HG03354 (cell line): ENCODE measurements around the gene SRSF3.
"Not testable (repeated sequence)": the region's sequence is repeated elsewhere in the genome, so short reads cannot be mapped to it uniquely, and the experiment has no call there.

Experiments
- ATAC-seq: cut with Tn5 transposase; IDR thresholded peaks from one replicate; pipeline ENCODE4 v1.9.1; 2021; ENCODE audit warnings: mild to moderate bottlenecking; ENCODE audit not compliant: unreplicated experiment, poor library complexity, severe bottlenecking

The SRSF3 gene

DNA sequence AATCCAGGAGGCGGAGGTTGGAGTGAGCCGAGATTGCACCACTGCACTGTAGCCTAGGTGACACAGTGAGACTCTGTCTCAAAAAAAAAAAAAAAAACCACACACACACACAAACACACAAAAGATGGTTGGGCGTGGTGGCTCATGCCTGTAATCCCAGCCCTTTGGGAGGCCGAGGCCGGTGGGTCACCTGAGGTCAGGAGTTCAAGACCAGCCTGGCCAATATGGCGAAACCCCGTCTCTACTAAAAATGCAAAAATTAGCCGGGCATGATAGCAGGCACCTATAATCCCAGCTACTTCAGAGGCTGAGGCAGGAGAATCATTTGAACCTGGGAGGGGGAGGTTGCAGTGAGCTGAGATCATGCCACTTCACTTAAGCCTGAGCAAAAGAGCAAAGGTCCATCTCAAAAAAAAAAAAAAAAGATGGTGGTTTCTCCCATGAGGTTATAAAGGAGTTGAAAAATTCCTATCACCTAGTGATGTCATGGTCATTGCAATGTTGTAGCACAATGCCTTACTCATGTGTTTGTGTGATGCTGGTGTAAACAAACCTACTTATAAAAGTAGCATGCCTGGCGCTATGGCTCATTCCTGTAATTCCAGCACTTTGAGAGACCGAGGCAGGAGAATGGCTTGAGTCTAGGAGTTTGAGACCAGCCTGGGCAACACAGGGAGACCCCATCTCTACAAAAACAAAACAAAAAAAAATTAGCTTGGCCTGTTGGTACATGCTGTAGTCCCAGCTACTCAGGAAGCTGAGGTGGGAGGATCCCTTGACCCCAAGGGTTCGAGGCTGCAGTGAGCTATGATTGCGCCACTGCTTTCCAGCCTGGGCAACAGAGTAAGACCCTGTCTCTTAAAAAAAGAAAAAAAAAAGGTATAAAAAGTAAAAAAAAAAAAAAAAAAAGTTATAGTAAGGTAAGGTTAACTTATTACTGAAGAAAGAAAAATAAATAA, 21.5 kb upstream of the SRSF3 start:
- ATAC-seq = not testable (repeated sequence)

DNA sequence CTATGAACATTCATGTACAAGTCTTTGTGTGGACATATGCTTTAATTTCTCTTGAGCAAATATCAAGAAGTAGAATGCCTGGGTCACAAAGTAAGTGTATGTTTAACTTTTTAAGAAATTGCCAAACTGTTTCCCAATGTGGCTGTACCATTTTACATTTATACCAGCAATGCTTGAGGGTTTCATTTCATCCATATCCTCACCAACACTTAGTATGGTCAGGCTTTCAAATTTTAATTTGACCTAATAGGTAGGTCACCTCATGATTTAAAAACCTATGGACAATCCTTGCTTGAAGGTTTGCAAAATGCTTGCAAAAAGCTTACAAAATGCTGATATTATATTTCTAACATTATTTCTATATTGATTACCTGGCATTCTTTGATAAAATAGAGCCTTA, 19.5 kb upstream of the SRSF3 start:
- ATAC-seq = no peak

DNA sequence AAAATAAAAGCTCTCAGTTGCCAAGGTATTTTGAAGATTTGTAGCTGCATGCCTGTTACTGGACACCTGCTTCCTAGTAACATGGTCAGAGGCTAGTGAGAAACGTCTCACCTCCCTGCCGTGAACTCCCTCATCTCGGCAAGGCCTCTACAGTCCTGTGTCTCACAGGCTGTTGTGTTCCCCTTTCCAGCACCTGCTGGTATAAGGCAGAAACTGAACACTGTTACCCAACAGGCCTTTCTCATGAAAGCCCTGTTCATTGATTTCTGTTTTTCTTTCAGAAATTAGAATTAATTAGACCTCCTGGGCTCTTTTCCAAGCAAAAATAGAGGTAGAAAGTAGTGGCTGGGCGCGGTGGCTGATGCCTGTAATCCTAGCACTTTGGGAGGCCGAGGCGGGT, 17.6 kb upstream of the SRSF3 start:
- no peak for ATAC-seq

DNA sequence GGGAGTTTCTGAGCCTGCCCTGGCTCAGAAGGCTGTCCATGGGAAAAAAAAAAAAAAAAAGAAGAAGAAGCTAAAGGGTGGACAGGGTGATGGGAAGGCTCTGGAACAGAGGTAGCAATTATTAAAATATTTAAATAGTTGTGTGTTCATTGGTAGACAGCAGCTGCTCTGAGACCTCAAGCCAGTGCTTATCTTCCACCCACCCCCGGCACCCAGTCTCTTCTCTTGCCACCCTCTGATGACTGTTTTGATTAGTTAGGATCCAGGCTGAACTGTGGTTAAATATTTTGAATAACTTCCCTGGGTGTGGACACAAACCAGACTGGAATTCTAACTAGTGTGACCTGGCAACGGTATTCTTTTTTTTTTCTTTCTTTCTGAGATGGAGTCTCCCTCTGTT, 16.9 kb upstream of the SRSF3 start:
- no peak for ATAC-seq

DNA sequence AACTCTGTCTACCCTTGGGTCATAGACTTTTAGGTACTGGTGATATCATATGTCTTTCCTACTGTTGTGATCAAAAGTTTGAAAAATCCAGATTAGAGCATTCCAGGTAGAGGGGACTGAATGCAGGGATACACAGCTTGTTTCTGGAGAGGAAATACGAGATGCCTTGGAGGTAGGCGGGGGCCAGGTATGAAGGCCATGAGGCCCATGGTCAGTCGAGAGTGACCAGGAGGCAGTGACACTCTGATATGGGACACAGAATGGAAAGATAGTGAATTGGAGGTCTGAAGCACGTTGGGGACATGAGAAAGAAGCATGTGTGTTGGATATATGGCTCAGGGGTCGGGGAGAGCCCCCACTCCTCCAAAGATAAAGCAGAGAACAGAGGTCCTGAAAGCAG, 16.1 kb upstream of the SRSF3 start:
- ATAC-seq = no peak

DNA sequence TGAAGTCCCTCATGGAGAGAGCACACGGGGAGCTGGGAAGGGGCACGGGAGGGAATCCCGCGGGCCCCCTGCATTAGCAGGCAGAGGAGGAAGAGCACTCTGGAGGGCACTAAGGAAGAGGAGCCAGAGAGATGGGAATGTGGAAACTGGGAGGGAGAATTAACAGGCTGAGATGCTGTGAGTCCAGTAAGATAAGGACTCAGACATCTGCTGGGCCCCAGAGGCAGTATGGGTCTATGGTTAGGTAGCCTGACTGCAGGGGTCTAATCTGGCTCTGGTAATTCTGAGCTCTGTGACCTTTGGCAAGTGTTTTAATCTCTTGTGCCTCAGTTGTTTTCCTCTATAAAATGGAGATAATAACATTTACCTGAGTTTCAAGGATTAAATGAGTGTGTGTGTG, 15.7 kb upstream of the SRSF3 start:
- ATAC-seq = no peak

DNA sequence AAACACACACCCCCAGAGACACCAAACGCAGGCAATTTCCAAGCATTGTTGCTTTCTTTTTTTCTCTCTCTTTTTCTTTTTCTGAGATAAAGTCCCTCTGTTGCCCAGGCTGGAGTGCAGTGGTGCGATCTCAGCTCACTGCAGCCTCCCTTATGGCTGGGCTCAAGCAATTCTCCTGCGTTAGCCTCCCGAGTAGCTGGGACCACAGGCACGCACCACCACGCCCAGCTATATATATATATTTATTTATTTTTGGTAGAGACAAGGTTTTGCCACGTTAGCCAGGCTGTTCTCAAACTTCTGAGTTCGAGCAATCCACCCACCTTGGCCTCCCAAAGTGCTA, 14.0 kb upstream of the SRSF3 start:
- no peak for ATAC-seq

DNA sequence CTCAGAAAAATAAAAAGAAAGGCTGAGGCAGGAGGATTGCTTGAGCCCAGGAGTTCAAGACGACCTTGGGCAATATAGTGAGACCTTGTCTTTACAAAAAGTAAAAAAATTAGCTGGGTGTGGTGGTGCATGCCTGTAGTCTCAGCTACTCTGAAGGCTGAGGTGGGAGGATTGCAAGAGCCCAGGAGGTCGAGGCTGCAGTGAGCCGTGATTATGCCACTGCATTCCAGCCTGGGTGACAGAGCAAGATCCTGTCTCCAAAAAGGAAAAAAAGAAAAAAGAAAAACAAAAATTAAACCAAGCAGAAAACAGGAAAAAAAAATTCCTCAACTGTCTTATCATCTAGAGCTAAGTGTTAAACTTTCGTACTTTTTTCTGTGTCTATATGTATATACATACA, 12.4 kb upstream of the SRSF3 start:
- ATAC-seq = no peak

DNA sequence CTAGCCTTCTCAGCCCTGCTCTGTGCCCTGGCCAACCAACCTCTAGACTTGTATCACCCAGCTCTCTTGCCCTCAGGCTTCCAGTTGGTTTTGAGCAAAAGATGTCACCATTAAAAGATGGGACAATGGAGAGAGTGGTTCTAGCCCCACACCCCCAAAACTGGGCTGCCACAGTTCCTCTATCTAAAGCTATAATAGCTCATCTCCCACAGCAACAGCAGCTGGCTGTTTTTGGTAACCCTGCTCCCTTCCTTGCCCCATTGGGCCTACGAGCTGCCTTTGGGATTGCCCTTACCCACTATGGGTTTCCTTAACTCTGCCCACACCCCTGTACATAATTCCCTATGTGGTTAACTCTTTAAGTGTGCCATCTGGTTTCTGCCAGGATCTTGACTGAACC, 7.6 kb upstream of the SRSF3 start:
- no peak for ATAC-seq

DNA sequence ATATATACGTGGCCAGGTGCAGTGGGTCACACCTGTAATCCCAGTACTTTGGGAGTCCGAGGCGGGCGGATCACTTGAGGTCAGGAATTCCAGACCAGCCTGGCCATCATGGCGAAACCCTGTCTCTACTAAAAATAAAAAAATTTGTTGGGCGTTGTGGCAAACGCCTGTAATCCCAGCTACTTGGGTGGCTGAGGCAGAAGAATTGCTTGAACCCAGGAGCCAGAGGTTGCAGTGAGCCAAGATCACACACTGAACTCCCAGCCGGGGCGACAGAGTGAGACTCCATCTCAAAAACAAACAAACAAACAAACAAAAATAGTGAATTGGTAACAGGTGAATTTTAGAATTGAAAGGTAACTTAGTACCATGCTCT, 5.1 kb upstream of the SRSF3 start:
- ATAC-seq = not testable (repeated sequence)

DNA sequence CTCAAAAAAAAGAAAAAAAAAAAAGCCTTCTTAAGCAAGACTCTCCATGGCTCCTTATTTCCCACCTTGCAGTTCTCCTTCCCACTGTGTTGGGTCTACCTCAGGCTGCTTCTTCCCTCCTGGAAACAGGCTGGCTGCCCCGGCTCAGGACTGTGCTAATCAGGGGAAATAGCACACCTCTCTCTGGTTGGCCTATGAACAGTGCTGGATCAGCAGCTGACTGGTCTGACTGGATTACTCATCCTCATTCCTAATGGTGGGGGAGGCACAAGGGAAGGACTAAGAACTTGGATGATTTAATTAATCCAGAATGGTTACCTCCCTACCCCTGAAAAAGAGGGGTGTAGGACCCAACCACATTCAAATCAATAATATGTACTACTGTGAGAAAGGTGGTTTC, 3.9 kb upstream of the SRSF3 start:
- ATAC-seq = no peak

DNA sequence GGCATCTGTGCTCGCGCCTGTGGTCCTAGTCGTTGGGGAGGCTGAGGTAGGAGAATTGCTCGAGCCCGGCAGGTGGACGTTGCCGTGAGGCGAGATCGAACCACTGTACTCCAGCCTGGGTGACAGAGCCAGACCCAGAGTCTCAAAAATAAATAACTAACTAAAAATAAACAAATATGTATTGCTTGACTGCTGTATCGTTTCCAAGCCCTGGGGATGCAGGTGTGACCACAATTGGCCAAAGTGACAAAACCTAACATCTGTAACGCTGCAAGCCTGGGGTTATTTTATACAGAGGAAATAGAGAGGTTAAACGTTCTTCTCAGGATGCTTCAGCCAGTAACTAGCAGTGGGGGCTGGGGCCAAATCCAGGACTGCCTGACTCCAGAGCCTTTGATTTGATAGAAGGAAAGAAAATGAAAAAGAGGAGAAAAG, 1.9 kb upstream of the SRSF3 start:
- ATAC-seq = peak; percentile 56

DNA sequence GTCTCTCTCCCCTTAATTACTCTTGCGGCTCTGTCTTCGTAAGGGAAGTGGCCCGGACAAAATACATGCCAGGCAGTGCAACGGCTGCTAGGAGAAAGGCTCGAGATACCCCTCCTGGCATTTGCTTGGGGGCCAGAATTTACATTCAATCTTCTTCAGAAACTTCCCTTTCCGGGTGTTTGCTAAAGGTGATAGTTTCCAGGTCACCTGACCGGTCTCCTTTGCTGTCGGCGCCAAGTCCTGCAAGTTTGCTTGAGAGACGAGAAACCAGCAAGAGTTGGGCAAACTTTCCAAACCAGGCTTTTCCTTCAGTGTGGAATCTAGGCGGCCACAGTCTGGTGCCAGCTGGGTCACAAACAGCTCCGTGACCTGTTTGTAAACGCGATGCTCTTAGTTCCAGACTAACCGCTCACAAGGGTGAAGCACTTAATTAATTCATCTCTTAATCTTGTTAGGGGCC, 563 bp upstream of the SRSF3 start:
- ATAC-seq = peak; percentile 27

DNA sequence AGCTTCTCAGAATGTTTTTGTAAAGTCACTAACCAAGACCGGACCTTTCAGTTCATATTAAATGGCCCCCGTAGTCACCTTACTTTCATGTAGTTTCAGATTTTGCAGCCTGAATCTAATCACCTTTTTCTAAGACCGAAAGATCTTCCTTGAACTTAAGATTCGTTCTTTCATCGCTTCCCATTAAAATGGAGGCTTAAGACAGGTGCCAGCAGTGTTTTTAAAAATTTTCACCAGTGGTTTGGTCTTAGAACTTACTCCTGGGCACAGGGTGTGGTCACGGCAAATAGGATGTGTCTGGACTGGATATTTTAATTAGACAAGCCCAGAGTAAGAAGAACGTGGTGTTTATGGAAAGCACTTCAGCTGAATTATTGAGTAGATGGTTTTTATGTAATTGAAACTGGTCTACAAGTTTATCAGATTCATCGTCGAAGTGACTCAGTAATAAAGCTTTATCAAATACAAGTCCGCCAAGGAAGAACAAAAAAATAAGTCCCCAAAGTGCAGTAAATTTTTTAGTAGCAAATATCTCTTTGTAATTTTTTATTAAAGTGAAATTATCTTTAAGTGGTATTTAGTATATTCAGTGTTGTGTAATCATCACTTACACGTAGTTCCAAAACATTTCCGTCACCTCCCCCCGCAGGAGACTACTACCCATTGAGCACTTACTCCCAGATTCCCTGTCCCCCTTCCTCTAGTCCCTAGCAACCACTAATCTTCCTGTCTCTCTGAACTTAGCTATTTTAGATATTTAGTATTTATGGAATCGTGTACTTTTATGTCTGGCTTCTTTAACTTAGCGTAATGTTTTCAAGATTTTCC, 868 bp downstream of the SRSF3 start:
- ATAC-seq = no peak

DNA sequence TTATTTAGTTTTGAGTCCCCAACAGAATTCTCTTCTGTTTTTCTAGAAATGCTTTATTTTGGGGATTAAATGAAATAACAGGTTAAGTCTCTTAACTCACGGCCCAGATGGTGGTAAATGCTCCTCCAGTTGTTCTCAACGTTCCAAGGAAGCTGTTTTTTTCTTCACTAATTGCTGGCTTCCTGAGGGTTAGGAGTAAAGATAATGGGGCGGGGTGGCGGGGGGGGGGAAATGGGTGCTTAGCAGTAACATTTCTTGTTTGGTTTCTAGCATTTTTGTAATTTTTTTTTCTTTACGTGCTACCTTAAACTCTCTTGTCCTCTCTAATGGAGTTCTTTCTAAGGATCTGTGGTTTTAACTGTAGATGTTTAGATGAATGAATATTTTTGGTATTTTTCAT, 2.2 kb downstream of the SRSF3 start:
- no peak for ATAC-seq

DNA sequence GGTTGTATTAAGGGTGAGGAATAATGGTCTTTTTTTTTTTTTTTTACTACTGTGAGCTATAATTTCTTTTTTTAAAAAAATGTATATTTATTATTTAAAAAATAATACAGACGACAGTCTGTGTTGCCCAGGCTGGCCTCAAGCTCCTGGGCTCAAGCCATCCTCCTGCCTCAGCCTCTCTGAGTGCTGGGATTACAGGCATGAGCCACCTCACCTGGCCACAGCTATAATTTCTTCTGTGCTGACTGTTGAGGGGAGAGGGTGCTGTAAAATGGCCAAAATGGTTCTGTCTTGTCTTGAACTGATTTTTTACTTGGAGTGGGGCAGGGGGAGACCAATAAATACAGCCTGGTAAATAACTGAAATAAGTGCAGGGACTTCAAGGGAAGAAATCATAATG, 3.6 kb downstream of the SRSF3 start:
- ATAC-seq = no peak

DNA sequence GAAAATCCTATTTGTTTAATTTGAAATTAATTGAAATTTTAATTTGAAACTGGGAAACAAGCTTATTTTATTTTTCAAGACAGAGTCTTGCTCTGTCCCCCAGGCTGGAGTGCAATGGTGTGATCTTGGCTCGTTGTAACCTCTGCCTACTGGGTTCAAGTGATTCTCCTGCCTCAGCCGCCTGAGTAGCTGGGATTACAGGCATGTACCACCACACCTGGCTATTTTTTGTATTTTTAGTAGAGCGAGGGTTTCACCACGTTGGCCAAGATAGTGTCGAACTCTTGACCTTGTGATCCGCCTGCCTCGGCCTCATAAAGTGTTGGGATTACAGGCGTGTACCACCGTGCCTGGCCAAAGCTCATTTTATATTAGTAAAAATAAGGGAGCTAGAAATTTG, 4.2 kb downstream of the SRSF3 start:
- no peak for ATAC-seq

DNA sequence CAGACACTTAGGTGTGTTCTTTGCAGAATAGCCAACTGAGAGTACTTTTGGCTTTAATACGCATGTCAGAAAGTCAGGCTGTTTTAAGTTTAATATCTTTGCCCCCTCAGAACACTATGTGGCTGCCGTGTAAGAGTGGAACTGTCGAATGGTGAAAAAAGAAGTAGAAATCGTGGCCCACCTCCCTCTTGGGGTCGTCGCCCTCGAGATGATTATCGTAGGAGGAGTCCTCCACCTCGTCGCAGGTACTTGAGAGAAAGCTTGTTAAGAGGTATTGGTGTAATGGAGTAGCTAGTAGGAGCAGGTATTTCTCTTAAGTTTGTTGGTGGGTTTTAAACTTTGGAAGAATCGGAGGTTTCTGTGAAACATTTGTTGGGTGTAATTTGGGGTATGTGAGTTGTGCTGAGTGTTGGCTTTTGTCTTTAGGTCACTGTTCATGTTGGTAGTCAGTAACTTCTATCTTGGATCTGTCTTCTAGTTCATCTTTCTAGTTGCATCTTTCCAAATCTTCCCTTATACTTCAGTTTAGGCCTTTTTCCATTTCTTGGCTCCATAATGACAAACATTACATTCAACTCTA, 4.7 kb downstream of the SRSF3 start:
- ATAC-seq = no peak

DNA sequence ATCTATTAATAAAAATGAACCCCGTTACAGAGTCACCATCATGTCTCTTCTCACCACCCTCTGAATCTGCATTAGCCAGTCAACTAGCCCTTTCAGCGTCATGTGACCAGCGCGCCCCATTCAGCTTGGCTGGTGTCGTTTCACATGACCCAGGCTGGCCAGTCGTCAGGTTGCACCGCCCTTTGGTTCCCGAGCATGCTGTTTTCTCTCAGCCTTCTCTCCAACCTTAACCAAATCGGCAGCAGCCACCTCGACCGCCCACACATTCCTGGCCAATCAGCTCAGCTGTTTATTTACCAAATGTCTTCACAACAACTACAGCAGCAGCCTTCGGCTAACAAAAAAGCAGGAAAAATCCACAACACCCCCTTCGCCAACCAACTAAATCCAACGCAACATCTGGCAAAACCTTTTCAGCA, 5.6 kb downstream of the SRSF3 start:
- ATAC-seq = no peak

DNA sequence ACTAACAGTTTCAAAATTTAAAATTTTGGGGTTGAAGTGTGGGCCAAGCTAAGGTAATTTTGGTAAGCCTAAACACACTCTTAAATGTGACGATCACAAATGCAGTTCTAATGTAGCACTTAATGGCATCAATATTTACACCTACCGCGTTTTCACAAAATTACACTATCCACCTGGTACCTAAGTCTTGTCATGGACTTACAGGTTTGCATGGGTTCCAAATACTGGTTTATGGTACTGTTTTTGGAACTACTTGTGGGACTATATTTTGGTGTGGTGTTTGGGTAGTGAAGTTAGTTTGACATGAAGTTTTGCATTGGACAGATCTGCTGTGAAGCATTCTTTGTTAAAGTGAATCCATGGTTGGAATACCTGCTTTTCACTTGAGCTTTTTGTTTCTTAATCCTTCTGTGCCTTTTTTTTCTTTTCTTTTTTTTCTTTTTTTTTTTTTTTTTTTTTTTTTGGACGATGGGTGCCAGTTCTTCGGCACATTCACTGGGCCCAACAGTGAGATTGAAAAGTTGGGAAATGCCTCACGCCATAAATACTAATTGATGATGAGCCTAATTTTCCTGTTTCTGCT, 6.5 kb downstream of the SRSF3 start:
- ATAC-seq = no peak
